ENCODE measurements around the gene PNPO.

DNA sequence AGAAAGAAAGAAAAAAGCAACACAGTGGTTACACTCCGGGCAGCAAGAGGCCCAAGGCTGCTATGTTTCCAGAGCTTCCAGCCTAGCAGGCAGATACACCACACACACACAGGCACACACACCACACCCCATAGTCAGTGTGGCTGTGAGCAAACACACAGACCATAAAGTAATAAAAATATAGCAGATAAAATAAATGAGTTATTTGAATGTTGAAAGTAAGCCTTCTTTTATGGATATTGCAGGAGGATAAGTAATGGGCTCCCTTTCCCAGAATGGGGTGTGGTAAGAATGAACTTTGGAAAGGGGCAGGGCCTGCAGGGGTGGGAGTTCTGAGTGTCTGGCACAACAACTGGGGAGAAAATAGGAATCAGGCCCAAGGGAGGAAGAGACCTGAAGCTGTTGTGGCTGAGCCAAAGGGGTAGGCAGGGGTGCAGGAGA, 24.7 kb downstream of the PNPO start:
- TF ChIP-seq EZH2phosphoT487 (IDR thresholded peaks at IDR 0.05; ENCODE audit: low read depth): no peak
- TF ChIP-seq, protein P1, sequence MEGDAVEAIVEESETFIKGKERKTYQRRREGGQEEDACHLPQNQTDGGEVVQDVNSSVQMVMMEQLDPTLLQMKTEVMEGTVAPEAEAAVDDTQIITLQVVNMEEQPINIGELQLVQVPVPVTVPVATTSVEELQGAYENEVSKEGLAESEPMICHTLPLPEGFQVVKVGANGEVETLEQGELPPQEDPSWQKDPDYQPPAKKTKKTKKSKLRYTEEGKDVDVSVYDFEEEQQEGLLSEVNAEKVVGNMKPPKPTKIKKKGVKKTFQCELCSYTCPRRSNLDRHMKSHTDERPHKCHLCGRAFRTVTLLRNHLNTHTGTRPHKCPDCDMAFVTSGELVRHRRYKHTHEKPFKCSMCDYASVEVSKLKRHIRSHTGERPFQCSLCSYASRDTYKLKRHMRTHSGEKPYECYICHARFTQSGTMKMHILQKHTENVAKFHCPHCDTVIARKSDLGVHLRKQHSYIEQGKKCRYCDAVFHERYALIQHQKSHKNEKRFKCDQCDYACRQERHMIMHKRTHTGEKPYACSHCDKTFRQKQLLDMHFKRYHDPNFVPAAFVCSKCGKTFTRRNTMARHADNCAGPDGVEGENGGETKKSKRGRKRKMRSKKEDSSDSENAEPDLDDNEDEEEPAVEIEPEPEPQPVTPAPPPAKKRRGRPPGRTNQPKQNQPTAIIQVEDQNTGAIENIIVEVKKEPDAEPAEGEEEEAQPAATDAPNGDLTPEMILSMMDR (IDR thresholded peaks at IDR 0.05; ENCODE audit: low read depth, low read length): no peak
